GM19397 (cell line): ENCODE data around the gene NAA60.

Experiments
- ATAC-seq: cut with Tn5 transposase; IDR thresholded peaks from one replicate; pipeline ENCODE4 v1.9.1; 2021; ENCODE audit warnings: mild to moderate bottlenecking, moderate library complexity; ENCODE audit not compliant: unreplicated experiment

NAA60 gene

DNA sequence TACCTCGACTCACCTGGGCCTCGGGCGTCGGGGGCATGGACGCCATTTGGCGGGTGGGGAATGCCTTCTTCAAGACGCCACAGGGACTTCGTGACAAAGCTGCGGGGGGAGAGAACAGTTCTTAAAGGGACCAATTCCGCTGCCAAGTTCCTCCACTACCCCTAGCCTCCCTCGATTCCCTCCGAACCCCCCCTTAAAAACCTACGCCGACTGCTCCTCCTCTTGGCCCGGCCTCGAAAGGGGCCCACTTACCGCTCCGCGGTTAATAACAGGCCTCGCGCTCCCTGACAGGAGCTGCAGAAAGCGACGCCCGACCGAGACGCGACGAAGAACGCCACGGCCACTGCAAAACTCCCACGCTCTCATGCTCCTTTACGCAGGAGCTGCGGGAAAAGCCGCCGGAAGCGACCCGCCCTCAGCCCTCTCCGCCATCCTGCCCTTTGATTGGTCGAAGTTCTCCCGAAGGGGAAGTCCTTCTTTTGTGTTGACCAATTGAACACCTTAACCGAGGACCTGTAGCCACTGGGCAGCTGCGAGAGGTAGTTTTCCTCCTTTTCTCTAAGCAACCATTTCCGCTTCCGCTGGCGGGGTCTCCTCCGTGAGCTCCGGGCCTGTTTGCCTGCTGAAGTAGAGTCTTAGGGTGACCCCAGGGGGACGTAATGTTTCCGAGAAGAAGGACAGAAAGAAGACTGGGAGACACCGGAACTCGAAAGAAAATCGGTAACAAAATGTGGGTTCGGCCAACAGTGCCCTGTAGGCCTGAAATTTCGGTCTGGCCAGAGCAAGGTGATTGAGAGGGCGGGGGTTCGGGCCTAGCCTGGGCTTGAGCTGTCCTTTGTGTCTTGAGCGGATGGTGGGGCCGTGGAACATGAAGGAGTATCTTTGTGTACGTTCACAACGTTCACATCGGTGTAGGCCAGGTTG, at the start of gene NAA60, which contains the start of gene ZNF597:
Gene NAA60, plus strand, starts transcription at position 573 of the 924 bp plus-strand sequence. CDS start 32,548 bp downstream, outside the sequence.
Gene ZNF597, minus strand, starts transcription at position 397 of the 924 bp plus-strand sequence. Its CDS starts 351 bp downstream, at position 46.
- ATAC-seq = peak; percentile 81

DNA sequence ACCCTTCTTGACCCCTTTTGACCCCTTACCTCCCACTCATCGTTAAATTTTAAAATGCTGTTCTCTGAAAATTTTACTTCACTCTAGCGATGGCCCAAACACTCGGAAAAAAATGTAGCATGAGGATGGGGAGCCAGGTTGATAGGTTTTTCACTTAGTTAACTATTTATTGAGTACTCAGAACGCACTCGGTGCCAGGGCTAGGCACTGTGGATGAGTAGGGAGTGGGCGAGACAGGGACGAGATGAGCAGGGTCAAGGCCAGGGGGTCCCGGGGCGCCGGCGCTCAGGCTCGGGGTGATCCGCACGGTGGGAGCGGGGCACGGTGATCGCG, 43.1 kb upstream of the NAA60 start:
- no peak for ATAC-seq

DNA sequence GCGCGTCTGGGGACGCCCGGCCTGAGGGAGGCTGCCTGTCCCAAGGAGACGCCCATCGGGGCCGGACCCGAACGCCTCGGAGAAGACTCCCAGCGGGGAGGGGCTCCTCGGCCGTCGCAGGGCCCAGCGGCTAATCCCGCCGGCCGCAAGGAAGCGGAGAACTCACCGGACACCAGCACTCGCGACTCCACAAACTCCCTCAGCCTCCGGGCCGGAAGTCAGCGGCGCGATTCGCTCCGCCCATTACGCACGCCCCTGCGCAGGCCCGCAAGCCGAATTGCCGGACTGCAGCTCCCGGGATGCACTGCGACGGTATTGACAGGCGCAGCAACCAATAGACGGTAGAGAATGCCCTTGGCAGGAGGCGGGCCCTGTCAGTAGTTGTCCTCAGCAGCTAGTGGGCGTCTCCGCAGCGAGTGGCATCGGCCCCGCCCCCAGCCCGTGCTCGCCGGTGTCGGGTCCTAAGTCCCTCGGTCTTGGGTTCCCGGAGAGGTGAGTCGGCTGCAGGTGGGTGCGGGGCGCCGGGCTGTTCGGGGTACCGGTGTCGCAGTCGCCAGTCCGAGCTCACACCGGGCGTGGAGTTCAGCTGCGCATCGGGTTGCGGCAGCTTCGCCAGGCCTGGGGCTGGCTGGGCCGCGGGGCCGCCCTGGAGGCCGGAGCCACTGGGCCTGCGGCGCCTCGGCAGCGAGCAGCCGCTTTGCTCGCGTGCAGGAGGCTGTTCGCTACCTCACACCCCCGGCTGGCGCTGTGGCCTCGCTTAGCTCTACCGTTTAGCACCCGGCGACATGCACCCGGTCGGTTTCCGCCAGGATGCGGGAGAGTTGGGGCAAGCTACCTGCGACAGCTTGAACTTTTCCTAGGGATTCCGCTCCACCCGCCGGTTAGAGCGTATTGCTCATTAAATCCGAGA, 42.4 kb upstream of the NAA60 start, which contains the start of the genes ZNF174 and ZSCAN32:
Gene ZNF174, plus strand, starts transcription at position 437 of the 910 bp plus-strand sequence. CDS start 790 bp downstream, outside the sequence.
Gene ZSCAN32, minus strand, starts transcription at position 226 of the 910 bp plus-strand sequence. CDS start 3,447 bp downstream, outside the sequence.
- peak; percentile 96 for ATAC-seq

GRCh38 chr16:3401719-3402397, 41.6 kb upstream of the NAA60 start:
- no peak for ATAC-seq

- no peak for ATAC-seq
Observed at GRCh38 chr16:3408561-3409197, 34.8 kb upstream of the NAA60 start.

DNA sequence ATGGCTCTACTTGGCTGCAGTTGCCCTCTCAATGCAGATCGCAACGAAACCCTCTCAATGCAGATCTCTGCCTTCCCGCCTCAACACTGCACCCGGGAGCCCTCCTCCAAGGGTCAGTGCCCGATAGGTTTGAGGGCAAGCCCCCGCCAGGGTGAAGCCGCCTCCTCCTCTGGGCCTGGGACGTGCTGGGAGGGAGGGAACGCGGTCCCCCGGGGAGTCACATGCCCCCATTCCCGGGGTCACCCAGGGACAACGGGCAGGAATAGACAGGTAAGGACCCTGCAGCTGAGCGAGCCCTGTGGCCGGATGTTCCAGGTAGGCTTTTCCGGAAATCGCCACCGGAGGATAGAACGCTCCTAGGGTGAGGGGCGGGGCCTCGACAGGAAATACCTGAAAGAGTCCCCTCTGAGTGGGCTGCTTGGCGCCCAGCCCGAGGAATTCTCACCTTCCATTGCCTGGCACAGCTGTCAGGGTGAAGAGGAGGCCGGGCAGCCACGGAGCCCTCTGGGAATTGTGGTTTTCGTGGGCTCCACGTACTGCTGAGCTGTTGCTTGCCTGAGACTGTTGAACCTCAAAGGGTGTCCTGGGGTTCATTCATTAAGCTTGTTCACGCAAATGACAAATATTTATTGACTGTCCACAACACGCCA, 29.6 kb upstream of the NAA60 start:
- ATAC-seq = no peak

- ATAC-seq = no peak
Observed at GRCh38 chr16:3431779-3432219, 11.7 kb upstream of the NAA60 start.

DNA sequence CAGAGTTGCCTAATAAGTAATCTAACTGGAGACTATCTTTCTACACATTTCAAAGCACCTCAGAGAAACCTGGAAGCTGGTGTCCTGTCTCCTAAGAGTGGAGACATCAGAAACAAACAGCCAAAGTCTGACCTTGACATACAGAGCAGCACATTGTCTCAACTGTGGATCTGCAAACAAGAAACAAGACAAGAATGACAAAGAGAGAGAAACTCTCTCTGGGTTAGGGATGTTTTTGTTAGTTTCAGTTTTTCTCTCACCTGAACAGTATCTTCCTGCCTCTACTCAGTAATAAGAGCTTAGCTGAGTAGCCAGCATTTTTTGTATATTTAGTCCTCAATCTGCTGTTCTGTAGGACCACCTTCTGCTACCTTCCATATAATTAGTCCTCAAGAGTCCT, 9.1 kb upstream of the NAA60 start:
- ATAC-seq = no peak

- ATAC-seq = no peak
Observed at GRCh38 chr16:3439637-3440036, 3.8 kb upstream of the NAA60 start.

GRCh38 chr16:3444032-3444388, 530 bp downstream of the NAA60 start:
- ATAC-seq = peak; percentile 22

DNA sequence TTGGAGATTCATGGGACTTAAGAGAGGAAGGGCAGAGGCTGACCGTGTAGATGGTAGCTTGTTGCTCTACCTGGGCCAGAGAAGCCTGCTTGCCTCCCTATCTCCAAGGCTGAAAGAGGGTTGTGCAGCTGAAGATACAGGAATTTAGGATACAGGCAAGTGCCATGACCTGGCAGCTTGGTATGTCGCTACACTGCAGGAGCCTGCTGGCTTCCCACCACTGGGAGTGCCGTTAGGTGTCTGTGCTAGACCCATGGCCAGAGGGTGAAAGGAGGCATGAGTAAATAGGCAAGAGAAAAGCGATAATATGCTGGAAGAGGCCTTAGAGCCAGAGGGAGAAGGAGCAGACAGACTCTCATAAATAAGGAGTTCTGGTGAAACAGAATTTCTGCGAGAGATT, 10.6 kb downstream of the NAA60 start:
- no peak for ATAC-seq

GRCh38 chr16:3454631-3455147, 11.2 kb downstream of the NAA60 start:
- ATAC-seq = no peak

- ATAC-seq = peak; percentile 75
Observed at GRCh38 chr16:3457434-3458252, 14.2 kb downstream of the NAA60 start.

DNA sequence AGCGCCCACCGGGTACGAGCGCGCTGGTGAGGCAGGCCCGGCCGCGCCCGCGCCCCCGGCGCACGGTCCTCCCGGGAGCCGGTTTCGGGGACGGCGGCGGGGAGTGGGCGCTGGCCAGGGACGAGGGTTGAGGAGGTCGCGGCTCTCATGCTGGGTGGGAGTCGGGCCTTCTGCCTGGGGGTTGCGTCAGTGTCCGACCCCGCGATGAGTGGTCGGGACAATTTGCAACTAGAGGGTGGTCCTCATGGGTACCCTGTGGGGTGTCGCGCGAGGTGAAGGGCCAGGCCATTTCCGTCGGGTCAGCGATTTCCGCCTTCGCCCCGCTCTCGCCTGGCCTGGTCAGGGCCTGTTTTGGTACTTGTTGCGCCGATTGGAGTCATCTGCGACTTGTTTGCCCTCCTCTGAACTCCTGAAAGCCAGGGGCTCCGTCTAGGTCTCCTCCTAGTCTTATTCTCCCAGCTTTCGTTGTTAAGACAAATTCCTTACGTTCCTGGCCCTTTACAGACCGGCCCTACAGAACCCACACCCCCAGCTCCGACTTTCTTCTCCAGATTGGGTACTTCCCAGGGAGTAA, 14.9 kb downstream of the NAA60 start:
- no peak for ATAC-seq

- ATAC-seq = no peak
Observed at GRCh38 chr16:3458852-3459361, 15.4 kb downstream of the NAA60 start.

DNA sequence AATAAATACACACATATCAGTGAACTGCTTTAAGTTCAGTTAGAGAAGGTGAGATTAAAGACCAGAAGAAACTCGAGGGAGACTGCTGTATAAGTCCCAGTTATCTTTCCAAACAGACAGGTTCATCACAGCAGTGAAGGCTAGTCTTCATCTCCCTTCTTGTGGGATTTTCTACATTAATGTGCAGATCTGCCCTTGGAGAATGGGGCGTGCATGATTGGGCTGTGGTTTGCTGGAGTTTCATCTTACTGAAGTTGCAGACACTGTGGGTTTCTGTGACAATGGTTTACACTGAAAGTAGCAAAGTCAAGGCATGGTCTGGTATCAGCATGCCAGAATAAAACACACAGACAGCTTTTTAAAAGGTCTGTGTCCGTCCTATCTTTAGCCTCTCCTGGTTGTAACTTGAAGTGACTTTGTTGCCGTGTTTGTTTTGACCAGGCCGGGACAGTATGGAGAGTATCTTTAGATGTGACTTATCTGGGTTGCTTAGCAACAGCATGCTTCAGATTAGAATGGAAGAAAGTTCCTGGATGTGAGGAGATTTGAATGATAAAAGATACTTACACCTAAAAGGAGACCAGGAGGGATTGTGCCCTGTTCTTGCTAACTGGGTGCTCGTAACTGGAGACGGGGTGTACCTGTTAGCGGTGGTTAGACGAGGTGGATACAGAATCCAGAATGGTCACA, 16.1 kb downstream of the NAA60 start:
- ATAC-seq = no peak

DNA sequence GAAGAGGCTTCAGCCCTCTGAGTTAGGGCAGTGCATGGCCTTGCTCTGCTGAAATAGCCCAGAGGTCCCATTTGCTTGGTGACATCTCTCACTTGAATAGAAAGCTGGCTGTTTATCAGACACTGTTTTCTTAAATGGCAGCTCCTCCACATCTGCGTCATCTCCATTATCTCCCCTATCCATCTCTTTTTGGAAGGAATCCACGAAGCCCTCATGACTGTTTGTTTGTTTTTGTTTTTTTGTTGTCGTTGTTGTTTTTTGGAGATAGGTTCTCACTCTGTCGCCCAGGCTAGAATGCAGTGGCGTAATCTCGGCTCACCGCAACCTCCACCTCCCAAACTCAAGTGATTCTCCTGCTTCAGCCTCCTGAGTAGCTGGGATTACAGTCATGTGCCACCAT, 16.6 kb downstream of the NAA60 start:
- no peak for ATAC-seq
